Activated T-cell treated with anti-CD3 and anti-CD28 coated beads, Interleukin-2, amount 50 U/mL, for 24 hours (primary cell): ENCODE data around the gene FYTTD1.
"Not testable (repeated sequence)": the region's sequence is repeated elsewhere in the genome, so short reads cannot be mapped to it uniquely, and the experiment has no call there.

ENCODE experiments used
- DNase-seq: peaks from one replicate; pipeline ENCODE4 v3.0.0-alpha.2; 2020
- H3K27ac Mint-ChIP-seq: 2 replicates; pipeline ENCODE4 v1.8.0; 2020; ENCODE audit warnings: mild to moderate bottlenecking, mixed read lengths
- H3K27me3 Mint-ChIP-seq: 2 replicates; pipeline ENCODE4 v1.8.0; 2020; ENCODE audit warnings: mixed read lengths
- H3K36me3 Mint-ChIP-seq: 2 replicates; pipeline ENCODE4 v1.8.0; 2020; ENCODE audit warnings: low read depth, mixed read lengths
- H3K4me1 Mint-ChIP-seq: 2 replicates; pipeline ENCODE4 v1.8.0; 2020; ENCODE audit warnings: low read depth, mixed read lengths
- H3K4me3 Mint-ChIP-seq: 2 replicates; pipeline ENCODE4 v1.8.0; 2020; ENCODE audit warnings: mild to moderate bottlenecking, moderate library complexity, mixed read lengths
- H3K9me3 Mint-ChIP-seq: 2 replicates; pipeline ENCODE4 v1.8.0; 2020; ENCODE audit warnings: mixed read lengths

FYTTD1 gene, protein sequence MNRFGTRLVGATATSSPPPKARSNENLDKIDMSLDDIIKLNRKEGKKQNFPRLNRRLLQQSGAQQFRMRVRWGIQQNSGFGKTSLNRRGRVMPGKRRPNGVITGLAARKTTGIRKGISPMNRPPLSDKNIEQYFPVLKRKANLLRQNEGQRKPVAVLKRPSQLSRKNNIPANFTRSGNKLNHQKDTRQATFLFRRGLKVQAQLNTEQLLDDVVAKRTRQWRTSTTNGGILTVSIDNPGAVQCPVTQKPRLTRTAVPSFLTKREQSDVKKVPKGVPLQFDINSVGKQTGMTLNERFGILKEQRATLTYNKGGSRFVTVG

DNA sequence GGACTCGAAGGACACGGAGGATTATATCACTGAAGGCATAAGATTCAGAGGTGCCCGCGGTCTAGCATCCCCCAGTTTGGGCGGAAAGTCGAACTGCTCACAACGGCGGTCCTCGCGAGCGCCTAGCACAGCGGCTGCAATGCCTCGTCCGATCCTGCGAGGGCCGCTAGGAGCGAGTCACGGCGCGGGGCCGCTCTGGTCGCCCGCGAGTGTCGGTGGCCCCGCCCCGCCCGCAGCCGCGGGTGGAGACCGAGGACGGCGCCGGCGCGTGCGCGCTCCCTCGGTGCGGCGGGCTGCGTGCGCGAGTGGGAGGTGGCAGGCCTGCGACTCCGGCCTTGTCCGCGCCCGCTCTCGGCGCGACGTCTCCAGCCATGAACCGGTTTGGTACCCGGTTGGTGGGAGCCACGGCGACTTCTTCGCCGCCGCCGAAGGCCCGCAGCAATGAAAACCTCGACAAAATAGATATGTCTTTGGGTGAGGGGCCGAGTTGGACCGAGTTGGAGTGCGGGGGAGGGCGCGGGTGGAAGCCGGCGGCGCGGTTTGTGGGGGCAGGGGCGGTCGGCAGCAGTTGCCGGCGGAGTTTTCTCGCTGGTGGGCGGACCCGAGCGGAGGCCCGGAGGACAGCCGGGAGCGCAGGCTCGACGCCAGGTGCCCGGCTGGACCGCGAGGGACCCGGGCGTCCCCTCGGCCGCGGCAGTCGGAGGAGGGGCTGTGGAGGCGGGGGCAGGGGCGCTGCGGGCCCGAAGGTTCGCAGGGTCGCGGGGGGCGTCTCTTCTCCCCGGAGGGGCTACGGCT lies at the start of gene FYTTD1:
Gene FYTTD1, plus strand, starts transcription at position 283 of the 795 bp plus-strand sequence. Its CDS starts 89 bp downstream, at position 372.
- Mint-ChIP-seq H3K27me3 (no peaks in the 10 kb centered on the region), H3K9me3 (no peaks in the 10 kb centered on the region), H3K4me3 (peak within 1 kb of the TSS; percentile 88), H3K4me1 (peaks cover 42% of the 10 kb centered on the region), H3K27ac (peak within 1 kb of the TSS; percentile 95), H3K36me3 (peaks cover 12% of the 10 kb centered on the region)
- peak; percentile 92 for DNase-seq

- DNase-seq, result no peak
- Mint-ChIP-seq H3K4me1 (no peaks in the 10 kb centered on the region), H3K27me3 (no peaks in the 10 kb centered on the region), H3K36me3 (peaks cover 87% of the 10 kb centered on the region), H3K9me3 (no peaks in the 10 kb centered on the region), H3K27ac (no peak overlapping the region), H3K4me3 (no peak overlapping the region)
Observed at GRCh38 chr3:197700095-197700494, 49.6 kb upstream of the FYTTD1 start.

GRCh38 chr3:197701841-197702240 lies 47.8 kb upstream of the FYTTD1 start:
- H3K9me3 Mint-ChIP-seq, result no peaks in the 10 kb centered on the region
- no peaks in the 10 kb centered on the region for H3K27me3 Mint-ChIP-seq
- no peak overlapping the region for H3K4me3 Mint-ChIP-seq
- peaks cover 81% of the 10 kb centered on the region for H3K36me3 Mint-ChIP-seq
- no peak for DNase-seq
- peaks cover 1% of the 10 kb centered on the region for H3K4me1 Mint-ChIP-seq
- no peak overlapping the region for H3K27ac Mint-ChIP-seq

- no peak overlapping the region for H3K4me3 Mint-ChIP-seq
Observed at GRCh38 chr3:197706658-197707057, 43.0 kb upstream of the FYTTD1 start.

GRCh38 chr3:197709135-197709534 lies 40.5 kb upstream of the FYTTD1 start:
- no peak for DNase-seq

More at GRCh38 chr3:197706658-197707057, 43.0 kb upstream of the FYTTD1 start:
- Mint-ChIP-seq H3K36me3 (peaks cover 46% of the 10 kb centered on the region), H3K4me1 (peaks cover 6% of the 10 kb centered on the region), H3K9me3 (no peaks in the 10 kb centered on the region), H3K27me3 (no peaks in the 10 kb centered on the region), H3K27ac (no peak overlapping the region)
- DNase-seq, result no peak

GRCh38 chr3:197710965-197711364 lies 38.7 kb upstream of the FYTTD1 start:
- DNase-seq, H3K27me3 Mint-ChIP-seq, H3K27ac Mint-ChIP-seq, H3K4me3 Mint-ChIP-seq, H3K9me3 Mint-ChIP-seq: not testable (repeated sequence)
- Mint-ChIP-seq H3K36me3 (peaks cover 34% of the 10 kb centered on the region), H3K4me1 (peaks cover 40% of the 10 kb centered on the region)

More at GRCh38 chr3:197709135-197709534, 40.5 kb upstream of the FYTTD1 start:
- Mint-ChIP-seq H3K4me1 (peaks cover 30% of the 10 kb centered on the region), H3K36me3 (peaks cover 34% of the 10 kb centered on the region), H3K9me3 (no peaks in the 10 kb centered on the region), H3K27ac (no peak overlapping the region), H3K27me3 (no peaks in the 10 kb centered on the region), H3K4me3 (no peak overlapping the region)

DNA sequence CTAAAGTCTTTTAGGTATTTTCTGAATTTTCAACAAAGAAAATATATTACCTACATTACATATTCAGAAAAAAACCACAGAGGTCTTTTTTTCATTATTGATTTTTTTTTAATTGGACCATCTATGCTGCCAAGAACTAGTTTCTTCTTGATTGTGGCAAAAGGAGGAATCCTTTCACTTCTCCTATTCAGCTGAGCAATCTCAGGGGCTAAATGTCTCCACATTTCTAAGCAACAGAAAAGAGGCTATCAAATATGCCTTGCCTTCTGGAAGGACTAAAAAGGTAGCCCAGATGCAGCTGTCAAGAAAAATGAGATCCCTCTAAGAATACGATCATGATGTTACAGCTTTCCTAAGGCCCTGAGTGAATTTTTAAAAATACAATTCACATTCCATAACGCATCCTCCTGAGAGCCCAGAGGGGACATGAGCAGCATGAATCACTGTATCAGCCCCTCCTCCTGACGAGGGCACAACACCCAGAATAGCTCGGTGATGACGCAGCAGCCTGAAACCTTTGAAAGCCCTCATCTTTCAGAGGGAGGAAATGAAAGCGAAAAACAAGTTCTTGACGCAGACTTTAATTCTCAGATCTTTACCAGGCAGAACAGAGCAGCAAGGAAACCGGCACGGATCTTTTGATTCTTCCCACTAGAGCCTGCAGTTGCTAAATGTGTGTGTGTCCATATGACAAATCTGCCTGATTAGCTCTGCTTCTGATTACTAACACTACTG lies 37.5 kb upstream of the FYTTD1 start:
- peaks cover 41% of the 10 kb centered on the region for H3K4me1 Mint-ChIP-seq

DNA sequence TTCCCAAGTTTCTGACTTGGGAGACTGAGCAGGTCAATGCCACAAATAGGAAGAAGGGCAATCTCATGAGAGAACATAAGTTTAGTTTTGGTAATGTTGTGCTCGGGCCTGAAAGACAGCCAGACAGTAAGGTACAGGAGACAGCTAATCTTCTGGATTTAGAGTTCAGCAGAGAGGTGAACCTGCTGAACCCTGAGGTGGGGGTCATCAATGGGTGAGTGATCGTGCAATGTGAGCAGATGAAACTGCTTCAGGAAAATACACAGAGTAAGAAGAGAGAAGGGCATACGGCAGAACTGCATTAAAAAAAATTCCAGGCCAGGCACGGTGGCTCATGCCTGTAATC lies 36.2 kb upstream of the FYTTD1 start:
- no peaks in the 10 kb centered on the region for H3K27me3 Mint-ChIP-seq
- H3K9me3 Mint-ChIP-seq, result no peaks in the 10 kb centered on the region
- H3K4me1 Mint-ChIP-seq, result peaks cover 41% of the 10 kb centered on the region
- DNase-seq, result no peak
- peaks cover 50% of the 10 kb centered on the region for H3K36me3 Mint-ChIP-seq
- H3K4me3 Mint-ChIP-seq, result no peak overlapping the region
- H3K27ac Mint-ChIP-seq, result peak overlapping the region; percentile 94

More for the DNA sequence above, 37.5 kb upstream of the FYTTD1 start:
- Mint-ChIP-seq H3K4me3 (peak overlapping the region; percentile 71), H3K27me3 (no peaks in the 10 kb centered on the region), H3K36me3 (peaks cover 39% of the 10 kb centered on the region), H3K9me3 (no peaks in the 10 kb centered on the region), H3K27ac (peak overlapping the region; percentile 94)
- DNase-seq, result peak; percentile 80

DNA sequence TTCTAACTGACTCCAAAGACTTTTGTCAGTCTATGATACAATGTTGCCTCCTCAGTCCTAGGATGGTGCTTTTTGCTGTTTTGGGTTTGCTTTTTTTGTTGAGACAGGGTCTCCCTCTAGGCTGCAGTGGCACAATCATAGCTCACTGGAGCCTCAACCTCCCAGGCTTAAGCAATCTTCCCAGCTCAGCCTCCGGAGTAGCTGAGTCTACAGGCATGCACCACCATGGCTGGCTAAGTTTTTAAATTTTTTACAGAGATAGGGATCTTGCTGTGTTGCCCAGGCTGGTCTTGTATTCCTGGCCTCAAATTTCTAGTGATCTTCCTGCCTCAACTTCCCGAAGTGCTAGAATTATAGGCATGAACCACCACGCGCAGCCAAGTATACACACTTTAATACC lies 35.4 kb upstream of the FYTTD1 start:
- Mint-ChIP-seq H3K4me1 (peaks cover 48% of the 10 kb centered on the region), H3K27ac (peak overlapping the region; percentile 59), H3K27me3 (no peaks in the 10 kb centered on the region)

DNA sequence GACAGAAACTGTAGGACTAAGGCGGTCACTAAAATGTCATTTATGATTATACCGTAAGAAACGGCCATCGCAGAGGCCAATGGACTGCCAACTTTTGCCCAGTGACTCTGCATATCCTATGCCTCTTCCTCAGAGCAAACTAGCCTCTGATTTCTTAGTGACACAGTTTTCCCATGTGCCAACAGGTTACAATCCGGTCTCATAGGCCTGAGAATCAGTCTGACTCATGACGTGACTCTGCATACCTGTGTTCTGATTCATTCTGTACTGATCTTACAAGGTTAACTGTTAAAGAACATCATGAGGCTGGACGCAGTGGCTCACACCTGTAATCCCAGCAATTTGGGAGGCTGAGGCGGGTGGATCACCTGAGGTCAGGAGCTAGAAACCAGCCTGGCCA lies 30.8 kb upstream of the FYTTD1 start:
- Mint-ChIP-seq H3K4me3 (no peak overlapping the region), H3K36me3 (peaks cover 55% of the 10 kb centered on the region), H3K27ac (peak overlapping the region; percentile 50), H3K27me3 (no peaks in the 10 kb centered on the region), H3K9me3 (peaks cover 4% of the 10 kb centered on the region), H3K4me1 (peaks cover 27% of the 10 kb centered on the region)
- DNase-seq, result no peak

More for the DNA sequence above, 35.4 kb upstream of the FYTTD1 start:
- Mint-ChIP-seq H3K9me3 (no peaks in the 10 kb centered on the region), H3K4me3 (no peak overlapping the region), H3K36me3 (peaks cover 45% of the 10 kb centered on the region)
- DNase-seq, result no peak

DNA sequence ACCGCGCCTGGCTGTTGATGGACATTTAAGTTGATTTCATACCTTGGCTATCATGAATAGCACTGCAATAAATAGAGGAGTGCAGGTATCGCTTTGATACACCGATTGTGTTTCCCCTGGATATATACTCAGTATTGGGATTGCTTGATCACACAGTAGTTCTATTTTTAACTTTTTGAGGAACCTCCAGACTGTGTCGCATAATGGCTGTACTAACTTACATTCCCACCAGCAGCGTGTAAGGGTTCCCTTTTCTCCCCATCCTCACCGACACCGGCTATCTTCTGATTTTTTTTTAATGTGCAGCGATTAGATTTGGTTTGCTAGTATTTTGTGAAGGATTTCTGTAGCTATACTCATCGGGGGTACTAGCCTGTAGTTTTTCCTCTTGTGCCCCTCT lies 29.0 kb upstream of the FYTTD1 start:
- Mint-ChIP-seq H3K27ac (no peak overlapping the region), H3K4me3 (no peak overlapping the region), H3K27me3 (no peaks in the 10 kb centered on the region), H3K9me3 (peaks cover 4% of the 10 kb centered on the region), H3K4me1 (peaks cover 14% of the 10 kb centered on the region), H3K36me3 (peaks cover 44% of the 10 kb centered on the region)
- no peak for DNase-seq

DNA sequence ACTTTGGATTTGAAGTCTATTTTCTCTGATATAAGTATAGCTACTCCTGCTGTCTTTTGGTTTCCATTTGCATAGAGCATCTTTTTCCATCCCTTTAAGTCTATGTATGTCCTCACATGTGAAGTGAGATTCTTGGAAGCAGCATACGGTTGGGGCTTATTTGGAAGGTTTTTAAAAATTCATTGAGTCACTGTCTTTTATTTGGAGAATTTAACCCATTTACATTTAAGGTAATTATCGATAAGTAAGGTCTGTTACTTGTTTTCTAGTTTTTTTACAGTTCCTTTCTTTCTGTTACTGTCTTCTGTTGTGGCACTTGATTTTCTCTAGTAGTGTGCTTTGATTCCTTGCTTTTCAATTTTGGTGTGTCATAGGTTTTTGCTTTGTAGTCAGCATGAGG lies 26.9 kb upstream of the FYTTD1 start:
- H3K4me3 Mint-ChIP-seq, result no peak overlapping the region

GRCh38 chr3:197727878-197728277 lies 21.8 kb upstream of the FYTTD1 start:
- peaks cover 21% of the 10 kb centered on the region for H3K4me1 Mint-ChIP-seq
- H3K27me3 Mint-ChIP-seq, H3K27ac Mint-ChIP-seq, H3K9me3 Mint-ChIP-seq, H3K36me3 Mint-ChIP-seq, H3K4me3 Mint-ChIP-seq, DNase-seq: not testable (repeated sequence)

More for the DNA sequence above, 26.9 kb upstream of the FYTTD1 start:
- Mint-ChIP-seq H3K4me1 (peaks cover 13% of the 10 kb centered on the region), H3K27me3 (no peaks in the 10 kb centered on the region), H3K27ac (no peak overlapping the region), H3K9me3 (peaks cover 4% of the 10 kb centered on the region), H3K36me3 (peaks cover 27% of the 10 kb centered on the region)
- DNase-seq, result no peak

GRCh38 chr3:197728487-197728886 lies 21.2 kb upstream of the FYTTD1 start:
- Mint-ChIP-seq H3K27ac (no peak overlapping the region), H3K4me1 (peaks cover 24% of the 10 kb centered on the region), H3K27me3 (no peaks in the 10 kb centered on the region), H3K9me3 (no peaks in the 10 kb centered on the region), H3K36me3 (peaks cover 5% of the 10 kb centered on the region), H3K4me3 (no peak overlapping the region)
- no peak for DNase-seq
